Endothelial cell (in vitro differentiated cells): Measurements from ENCODE around the gene DPCD. TPM values are rescaled to one million over a fixed set of nuclear protein-coding genes. Genes with fewer than 3 reads are reported as not detected.

Source experiments
- DNase-seq: peaks from one replicate; pipeline ENCODE4 v3.0.0; 2021; ENCODE audit warnings: low spot score
- H3K27ac Mint-ChIP-seq: one replicate; pipeline ENCODE4 v1.8.0; 2021; ENCODE audit warnings: mixed read lengths, inconsistent platforms; ENCODE audit not compliant: unreplicated experiment
- H3K27me3 Mint-ChIP-seq: one replicate; pipeline ENCODE4 v1.8.0; 2021; ENCODE audit warnings: mild to moderate bottlenecking, moderate library complexity, mixed read lengths, inconsistent platforms; ENCODE audit not compliant: unreplicated experiment
- H3K36me3 Mint-ChIP-seq: one replicate; pipeline ENCODE4 v1.8.0; 2021; ENCODE audit warnings: mild to moderate bottlenecking, low read depth, mixed read lengths, inconsistent platforms; ENCODE audit not compliant: unreplicated experiment
- H3K4me1 Mint-ChIP-seq: one replicate; pipeline ENCODE4 v1.8.0; 2021; ENCODE audit warnings: mild to moderate bottlenecking, mixed read lengths, inconsistent platforms; ENCODE audit not compliant: unreplicated experiment
- H3K4me3 Mint-ChIP-seq: one replicate; pipeline ENCODE4 v1.8.0; 2021; ENCODE audit warnings: mild to moderate bottlenecking, mixed read lengths, inconsistent platforms; ENCODE audit not compliant: unreplicated experiment
- H3K9me3 Mint-ChIP-seq: one replicate; pipeline ENCODE4 v1.8.0; 2021; ENCODE audit warnings: mixed read lengths, inconsistent platforms; ENCODE audit not compliant: unreplicated experiment
- CTCF ChIP-seq: fragments of 200-600 bp; sonication (generic); IDR thresholded peaks from one replicate; pipeline ENCODE4 v1.5.0; 2021; ENCODE audit warnings: antibody characterized with exemption; ENCODE audit not compliant: unreplicated experiment
- total RNA-seq: library from RNA; stranded (reverse); fragmentation: NEBNext Ultra II Directional; extraction: Animal tissue kit (Norgen Biotek cat#: 25700); gene quantifications from one replicate; pipeline ENCODE4 v1.2.1, GENCODE V29; 2021; ENCODE audit not compliant: unreplicated experiment

DPCD gene
- total RNA-seq, 1 donor from 2014 or later: 16.7 TPM

- no peak for DNase-seq
- Mint-ChIP-seq H3K4me3 (no peak overlapping the region), H3K4me1 (peaks cover 25% of the 10 kb centered on the region), H3K9me3 (no peaks in the 10 kb centered on the region), H3K36me3 (peaks cover 36% of the 10 kb centered on the region), H3K27ac (no peak overlapping the region), H3K27me3 (no peaks in the 10 kb centered on the region)
- TF ChIP-seq CTCF: no peak
Measured at GRCh38 chr10:101645659-101646058, 57.5 kb downstream of the DPCD start.

- Mint-ChIP-seq H3K9me3 (no peaks in the 10 kb centered on the region), H3K4me1 (peaks cover 25% of the 10 kb centered on the region), H3K4me3 (no peak overlapping the region), H3K36me3 (peaks cover 35% of the 10 kb centered on the region), H3K27me3 (no peaks in the 10 kb centered on the region), H3K27ac (no peak overlapping the region)
- TF ChIP-seq CTCF: no peak
- DNase-seq: no peak
Measured at GRCh38 chr10:101646364-101646763, 58.2 kb downstream of the DPCD start.

GRCh38 chr10:101647255-101647654 is 59.1 kb downstream of the DPCD start:
- Mint-ChIP-seq H3K36me3 (peaks cover 31% of the 10 kb centered on the region), H3K9me3 (no peaks in the 10 kb centered on the region), H3K27me3 (no peaks in the 10 kb centered on the region), H3K4me1 (peaks cover 25% of the 10 kb centered on the region), H3K27ac (no peak overlapping the region), H3K4me3 (no peak overlapping the region)
- DNase-seq: no peak
- TF ChIP-seq CTCF: no peak

GRCh38 chr10:101649525-101650085 is 61.5 kb downstream of the DPCD start:
- DNase-seq: no peak
- Mint-ChIP-seq H3K36me3 (peaks cover 31% of the 10 kb centered on the region), H3K27ac (no peak overlapping the region), H3K9me3 (no peaks in the 10 kb centered on the region), H3K4me1 (peaks cover 7% of the 10 kb centered on the region), H3K27me3 (no peaks in the 10 kb centered on the region), H3K4me3 (no peak overlapping the region)
- TF ChIP-seq CTCF: no peak

GRCh38 chr10:101650863-101651262 is 62.7 kb downstream of the DPCD start:
- no peaks in the 10 kb centered on the region for H3K9me3 Mint-ChIP-seq
- H3K4me3 Mint-ChIP-seq: no peak overlapping the region
- H3K27me3 Mint-ChIP-seq: no peaks in the 10 kb centered on the region
- no peak overlapping the region for H3K27ac Mint-ChIP-seq
- H3K4me1 Mint-ChIP-seq: peaks cover under 1% of the 10 kb centered on the region
- TF ChIP-seq CTCF: no peak
- peaks cover 23% of the 10 kb centered on the region for H3K36me3 Mint-ChIP-seq
- no peak for DNase-seq
